Esophagus muscularis mucosa (tissue), 4 donors: ENCODE data around the gene THADA.

Experiments
- EP300 ChIP-seq: sonication (generic); formaldehyde crosslinking; IDR thresholded peaks from one replicate; pipeline ENCODE4 v1.6.1; 2017; ENCODE audit warnings: antibody characterized with exemption
- POLR2AphosphoS5 ChIP-seq, 2 donors: sonication (generic); formaldehyde crosslinking; IDR thresholded peaks; one replicate each; pipeline ENCODE4 v1.6.1; 2017; ENCODE audit warnings: antibody characterized with exemption in 2 of 2
- TF ChIP-seq, protein P1 (sequence below), 3 experiments: fragments of 200-600 bp in 2 of 3; fragments of 450-650 bp in 1 of 3; sonication (generic) in 2 of 3; IDR thresholded peaks; one replicate each; pipeline ENCODE4 v1.5.1; 2017 to 2019; ENCODE audit warnings: antibody characterized with exemption in 3 of 3, mild to moderate bottlenecking in 2 of 3, moderate library complexity in 1 of 3

DNA sequence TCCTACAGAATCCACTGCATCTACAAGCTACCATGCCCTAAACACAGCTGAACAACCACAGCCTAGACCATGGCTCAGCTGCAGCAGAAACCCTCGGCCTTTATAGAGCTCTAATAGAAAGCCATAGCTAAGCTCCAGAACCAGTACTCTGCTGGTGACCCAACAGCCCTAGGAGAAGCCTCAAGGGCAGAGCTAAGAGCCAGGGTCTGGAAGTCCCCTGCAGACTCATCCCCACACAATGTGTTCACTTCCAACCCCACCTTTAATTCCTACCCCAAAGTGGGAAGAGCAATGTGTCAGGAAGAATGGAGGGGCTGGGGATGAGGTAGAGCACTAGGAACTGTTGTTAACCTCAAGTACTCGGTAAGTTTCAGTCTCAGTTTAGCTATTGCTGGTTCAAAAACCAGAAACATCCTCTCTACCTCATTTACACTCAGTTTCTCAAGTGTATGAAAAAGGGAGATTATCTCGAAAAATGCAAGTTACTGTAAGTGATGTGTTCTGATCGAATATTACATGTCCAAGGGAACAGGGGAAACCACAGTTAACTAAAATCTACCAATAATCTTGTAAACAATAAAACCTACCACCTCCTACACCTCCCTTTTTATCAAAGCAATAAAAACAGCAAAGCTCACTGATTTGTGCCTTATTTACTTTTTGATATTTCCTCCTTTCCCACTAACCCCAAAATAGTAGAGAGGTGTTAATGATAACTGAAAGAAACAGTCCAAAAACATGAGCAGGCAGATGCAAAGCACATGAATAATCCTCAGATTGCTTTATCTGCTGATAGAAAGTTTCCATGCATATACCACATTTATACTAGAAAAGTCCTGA lies 36.2 kb downstream of the THADA start:
- no peak for TF ChIP-seq POLR2AphosphoS5 (IDR thresholded peaks at IDR 0.05)
- TF ChIP-seq, protein P1, sequence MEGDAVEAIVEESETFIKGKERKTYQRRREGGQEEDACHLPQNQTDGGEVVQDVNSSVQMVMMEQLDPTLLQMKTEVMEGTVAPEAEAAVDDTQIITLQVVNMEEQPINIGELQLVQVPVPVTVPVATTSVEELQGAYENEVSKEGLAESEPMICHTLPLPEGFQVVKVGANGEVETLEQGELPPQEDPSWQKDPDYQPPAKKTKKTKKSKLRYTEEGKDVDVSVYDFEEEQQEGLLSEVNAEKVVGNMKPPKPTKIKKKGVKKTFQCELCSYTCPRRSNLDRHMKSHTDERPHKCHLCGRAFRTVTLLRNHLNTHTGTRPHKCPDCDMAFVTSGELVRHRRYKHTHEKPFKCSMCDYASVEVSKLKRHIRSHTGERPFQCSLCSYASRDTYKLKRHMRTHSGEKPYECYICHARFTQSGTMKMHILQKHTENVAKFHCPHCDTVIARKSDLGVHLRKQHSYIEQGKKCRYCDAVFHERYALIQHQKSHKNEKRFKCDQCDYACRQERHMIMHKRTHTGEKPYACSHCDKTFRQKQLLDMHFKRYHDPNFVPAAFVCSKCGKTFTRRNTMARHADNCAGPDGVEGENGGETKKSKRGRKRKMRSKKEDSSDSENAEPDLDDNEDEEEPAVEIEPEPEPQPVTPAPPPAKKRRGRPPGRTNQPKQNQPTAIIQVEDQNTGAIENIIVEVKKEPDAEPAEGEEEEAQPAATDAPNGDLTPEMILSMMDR (IDR thresholded peaks at IDR 0.05): no peak
- TF ChIP-seq EP300: no peak
